Upper lobe of right lung (tissue), 1 donor: ENCODE data around the gene CLPSL2. TPM values are rescaled to one million over a fixed set of nuclear protein-coding genes. Genes with fewer than 3 reads are reported as not detected.
"Not testable (repeated sequence)": the region's sequence is repeated elsewhere in the genome, so short reads cannot be mapped to it uniquely, and the experiment has no call there.

ENCODE experiments used
- ATAC-seq: fragments of 200-7000 bp; cut with Tn5 transposase; one replicate; pipeline ENCODE4 v1.9.1; 2020; ENCODE audit warnings: mild to moderate bottlenecking, moderate library complexity
- DNase-seq: peaks from one replicate; pipeline ENCODE4 v3.0.0-alpha.2; 2020
- H3K27ac ChIP-seq: fragments of 200-600 bp; one replicate; pipeline ENCODE4 v1.8.0; 2022
- H3K27me3 ChIP-seq: fragments of 200-600 bp; one replicate; pipeline ENCODE4 v1.8.0; 2022; ENCODE audit warnings: mild to moderate bottlenecking
- H3K36me3 ChIP-seq: fragments of 200-600 bp; one replicate; pipeline ENCODE4 v1.8.0; 2022
- H3K4me1 ChIP-seq: fragments of 200-600 bp; one replicate; pipeline ENCODE4 v1.8.0; 2022
- H3K4me3 ChIP-seq: fragments of 200-600 bp; one replicate; pipeline ENCODE4 v1.8.0; 2022; ENCODE audit warnings: mild to moderate bottlenecking
- H3K9me3 ChIP-seq: fragments of 200-600 bp; one replicate; pipeline ENCODE4 v1.8.0; 2022
- intact Hi-C: fragments of 100-400 bp; cut with DNase I; formaldehyde crosslinking; loops from one replicate; pipeline ENCODE4 v1.11.0; 2022
- total RNA-seq: library from RNA; stranded (reverse); fragmentation: NEBNext Ultra II Directional; extraction: Animal tissue kit (Norgen Biotek cat#: 25700); gene quantifications from one replicate; pipeline ENCODE4 v1.2.1, GENCODE V29; 2021
- TF ChIP-seq, protein P1 (sequence below): fragments of 200-600 bp; IDR thresholded peaks from one replicate; pipeline ENCODE4 v1.8.0; 2022; ENCODE audit warnings: antibody characterized with exemption
- donor health status: DM: no; HTN: yes; CAD: no; lungs with severe emphysema.

CLPSL2 gene
- total RNA-seq, 1 donor from 2014 or later = not detected

DNA sequence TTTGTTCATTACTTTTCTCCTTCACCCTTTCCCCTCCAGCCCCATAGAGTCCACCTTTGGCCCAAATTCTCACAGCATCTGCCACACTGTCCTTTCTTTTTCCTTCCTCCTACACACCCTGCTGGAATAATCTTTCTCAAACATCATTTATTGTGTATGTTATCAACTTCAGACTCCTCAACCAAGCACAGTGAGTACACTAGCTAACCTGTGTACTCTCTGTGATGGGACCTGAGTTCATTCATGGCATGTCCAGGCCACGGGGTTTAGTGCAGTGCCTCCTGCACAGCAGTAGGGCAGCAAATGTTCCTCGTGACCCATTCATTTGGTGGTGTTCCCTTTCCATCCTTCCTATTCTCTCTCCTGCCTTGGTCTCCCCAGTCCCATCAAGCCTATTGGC lies 46.7 kb upstream of the CLPSL2 start:
- Histone ChIP-seq H3K4me1 (peaks cover 78% of the 10 kb centered on the region), H3K9me3 (no peaks in the 10 kb centered on the region), H3K27ac (peak overlapping the region; percentile 99), H3K4me3 (no peak overlapping the region), H3K36me3 (no peaks in the 10 kb centered on the region), H3K27me3 (no peaks in the 10 kb centered on the region)
- ATAC-seq = no peak
- peak; percentile 19 for DNase-seq
- TF ChIP-seq, protein P1, sequence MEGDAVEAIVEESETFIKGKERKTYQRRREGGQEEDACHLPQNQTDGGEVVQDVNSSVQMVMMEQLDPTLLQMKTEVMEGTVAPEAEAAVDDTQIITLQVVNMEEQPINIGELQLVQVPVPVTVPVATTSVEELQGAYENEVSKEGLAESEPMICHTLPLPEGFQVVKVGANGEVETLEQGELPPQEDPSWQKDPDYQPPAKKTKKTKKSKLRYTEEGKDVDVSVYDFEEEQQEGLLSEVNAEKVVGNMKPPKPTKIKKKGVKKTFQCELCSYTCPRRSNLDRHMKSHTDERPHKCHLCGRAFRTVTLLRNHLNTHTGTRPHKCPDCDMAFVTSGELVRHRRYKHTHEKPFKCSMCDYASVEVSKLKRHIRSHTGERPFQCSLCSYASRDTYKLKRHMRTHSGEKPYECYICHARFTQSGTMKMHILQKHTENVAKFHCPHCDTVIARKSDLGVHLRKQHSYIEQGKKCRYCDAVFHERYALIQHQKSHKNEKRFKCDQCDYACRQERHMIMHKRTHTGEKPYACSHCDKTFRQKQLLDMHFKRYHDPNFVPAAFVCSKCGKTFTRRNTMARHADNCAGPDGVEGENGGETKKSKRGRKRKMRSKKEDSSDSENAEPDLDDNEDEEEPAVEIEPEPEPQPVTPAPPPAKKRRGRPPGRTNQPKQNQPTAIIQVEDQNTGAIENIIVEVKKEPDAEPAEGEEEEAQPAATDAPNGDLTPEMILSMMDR = no peak
- intact Hi-C loops = loop anchor here (5.0 kb wide), 1 partner anchor 42 kb away; the partner anchor contains the start of gene FKBP5

DNA sequence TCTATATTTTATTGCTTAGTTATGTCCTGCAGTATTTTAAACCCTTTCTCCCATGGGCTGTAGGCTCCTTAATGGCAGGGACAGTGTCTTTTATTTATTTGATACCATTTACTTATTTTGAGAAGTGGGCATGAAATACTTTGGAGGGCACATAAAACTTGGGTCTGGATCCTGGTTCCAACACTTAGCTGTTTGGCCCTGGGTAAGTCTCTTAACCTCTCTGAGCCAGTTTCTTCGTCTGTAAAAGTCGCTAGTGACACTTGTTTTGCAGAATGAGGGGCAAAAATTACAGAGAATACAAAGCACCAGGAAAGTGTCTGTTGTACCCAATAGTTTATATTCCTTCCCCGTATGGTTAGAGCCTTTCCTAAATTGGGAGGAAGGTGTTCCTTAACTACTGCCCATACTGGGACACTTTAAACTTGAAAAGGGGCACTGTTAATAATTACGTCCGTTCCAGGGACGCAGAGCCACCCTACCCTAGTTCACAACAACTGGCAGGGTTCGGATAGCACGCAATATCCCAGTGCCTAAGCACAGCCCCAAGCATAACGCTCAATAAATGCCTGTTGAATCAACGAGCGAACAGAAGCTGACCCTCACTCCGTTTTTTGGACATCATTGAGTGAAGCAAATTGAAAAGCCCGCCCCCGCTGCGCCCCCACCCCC lies 45.5 kb upstream of the CLPSL2 start:
- ATAC-seq (no peak), DNase-seq (no peak)
- peak overlapping the region; percentile 87 for H3K4me3 ChIP-seq
- intact Hi-C loops = no loop called here
- TF ChIP-seq, protein P1 = no peak
- H3K4me1 ChIP-seq = peaks cover 68% of the 10 kb centered on the region
- no peaks in the 10 kb centered on the region for H3K9me3 ChIP-seq
- no peaks in the 10 kb centered on the region for H3K27me3 ChIP-seq
- H3K36me3 ChIP-seq = no peaks in the 10 kb centered on the region
- H3K27ac ChIP-seq = peak overlapping the region; percentile 99

DNA sequence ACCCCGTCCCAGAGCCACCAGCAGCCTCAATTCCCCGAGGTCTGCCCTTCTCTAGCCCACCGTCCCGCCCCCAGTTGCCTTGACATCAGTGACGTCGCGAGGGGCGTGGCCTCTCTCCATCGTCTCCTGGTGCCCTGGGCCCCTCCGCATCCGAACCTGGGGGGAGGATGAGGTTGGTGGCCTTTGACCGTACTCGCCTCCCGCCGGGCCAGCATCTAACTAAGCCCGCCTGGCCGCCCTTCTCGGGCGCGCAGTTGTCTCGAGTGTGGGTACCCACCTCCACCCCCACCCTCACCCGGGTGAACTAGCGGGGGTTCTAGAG lies 45.0 kb upstream of the CLPSL2 start:
- Histone ChIP-seq H3K27ac (peak overlapping the region; percentile 99), H3K4me1 (peaks cover 67% of the 10 kb centered on the region), H3K9me3 (no peaks in the 10 kb centered on the region), H3K4me3 (peak overlapping the region; percentile 87), H3K36me3 (no peaks in the 10 kb centered on the region), H3K27me3 (no peaks in the 10 kb centered on the region)
- ATAC-seq (peak; percentile 62), DNase-seq (peak; percentile 99)
- TF ChIP-seq, protein P1 = no peak
- intact Hi-C loops = no loop called here

DNA sequence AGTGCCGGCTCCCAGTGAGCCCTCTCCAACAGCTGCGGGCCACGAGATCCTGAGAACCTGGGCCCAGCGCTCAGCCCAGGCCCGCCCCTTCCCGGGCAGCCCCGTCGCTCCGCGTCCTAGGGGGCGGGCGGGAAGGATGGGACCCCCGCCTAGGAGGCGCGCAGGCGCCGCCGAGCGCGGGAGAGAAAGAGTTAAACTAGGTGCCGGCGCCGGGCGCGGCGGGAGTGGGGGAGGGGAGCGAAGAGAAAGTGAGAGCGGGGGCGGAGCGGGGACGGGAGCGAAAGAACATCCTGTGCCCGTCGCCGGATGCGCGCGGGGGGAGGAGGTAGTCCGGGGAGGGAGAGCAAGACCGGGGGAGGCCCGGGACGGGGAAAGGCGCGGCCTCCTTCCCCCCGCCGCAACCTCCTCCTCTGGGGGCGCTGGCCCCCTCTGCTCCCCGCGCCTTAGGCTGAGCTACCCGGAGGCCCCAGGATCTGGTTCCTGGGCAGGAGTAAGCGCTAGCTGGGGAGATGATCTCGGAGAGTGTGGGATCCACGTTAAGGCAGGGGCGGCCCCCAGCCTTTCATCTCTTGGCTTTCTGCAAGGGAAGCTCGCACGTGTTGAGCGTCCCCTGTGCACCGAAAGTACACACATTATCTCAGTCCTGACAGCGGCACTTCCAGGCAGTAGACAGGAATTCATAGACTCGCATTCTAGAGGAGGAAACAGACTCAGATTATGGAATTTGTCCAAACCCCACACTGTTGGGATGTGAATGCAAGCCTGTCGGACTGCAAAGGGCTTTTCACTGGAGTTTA lies 44.5 kb upstream of the CLPSL2 start:
- Histone ChIP-seq H3K36me3 (no peaks in the 10 kb centered on the region), H3K27ac (peak overlapping the region; percentile 99), H3K9me3 (no peaks in the 10 kb centered on the region), H3K27me3 (no peaks in the 10 kb centered on the region), H3K4me3 (peak overlapping the region; percentile 87), H3K4me1 (peaks cover 62% of the 10 kb centered on the region)
- peak; percentile 100 for DNase-seq
- peak; percentile 79 for ATAC-seq
- TF ChIP-seq, protein P1 = peak; percentile 34
- intact Hi-C loops = no loop called here

DNA sequence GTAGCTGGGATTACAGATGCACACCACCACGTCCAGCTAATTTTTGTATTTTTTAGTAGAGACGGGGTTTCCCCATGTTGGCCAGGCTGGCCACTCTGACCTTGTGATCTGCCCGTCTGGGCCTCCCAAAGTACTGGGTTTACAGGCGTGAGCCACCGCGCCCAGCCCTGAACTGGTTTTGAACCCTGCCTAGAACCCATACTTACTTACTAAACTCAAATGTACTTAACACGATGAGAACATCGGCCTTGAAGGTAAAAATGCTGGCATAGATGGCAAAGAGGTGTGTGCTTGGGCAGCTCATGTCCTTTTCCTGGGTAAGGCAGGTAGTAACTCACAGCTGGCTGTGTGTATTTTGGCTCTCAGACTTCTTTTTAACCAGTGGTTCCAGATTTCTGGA lies 42.8 kb upstream of the CLPSL2 start:
- peak overlapping the region; percentile 99 for H3K27ac ChIP-seq
- intact Hi-C loops = no loop called here

DNA sequence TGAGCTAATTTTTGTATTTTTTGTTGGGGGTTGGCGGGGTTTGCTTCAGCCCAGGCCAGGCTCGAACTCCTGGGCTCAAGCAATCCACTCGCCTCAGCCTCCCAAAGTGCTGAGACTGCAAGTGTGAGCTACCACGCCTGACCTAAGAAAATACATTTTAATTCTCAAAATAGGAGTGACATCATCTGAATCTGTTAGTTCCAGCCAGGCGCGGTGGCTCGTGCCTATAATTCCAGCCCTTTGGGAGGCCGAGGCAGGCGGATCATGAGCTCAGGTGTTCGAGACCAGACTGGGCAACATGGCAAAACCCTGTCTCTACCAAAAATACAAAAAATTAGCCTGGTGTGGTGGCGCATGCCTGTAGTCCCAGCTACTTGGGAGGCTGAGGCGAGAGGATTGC lies 42.1 kb upstream of the CLPSL2 start:
- ATAC-seq, H3K4me3 ChIP-seq, H3K36me3 ChIP-seq, H3K27me3 ChIP-seq, DNase-seq, H3K9me3 ChIP-seq, intact Hi-C loops: not testable (repeated sequence)
- Histone ChIP-seq H3K27ac (peak overlapping the region; percentile 99), H3K4me1 (peaks cover 42% of the 10 kb centered on the region)

More for the DNA sequence above, 42.8 kb upstream of the CLPSL2 start:
- no peak for ATAC-seq
- TF ChIP-seq, protein P1 = no peak
- no peak for DNase-seq
- H3K4me1 ChIP-seq = peaks cover 49% of the 10 kb centered on the region
- H3K36me3 ChIP-seq = no peaks in the 10 kb centered on the region
- no peaks in the 10 kb centered on the region for H3K27me3 ChIP-seq
- H3K9me3 ChIP-seq = no peaks in the 10 kb centered on the region
- H3K4me3 ChIP-seq = no peak overlapping the region
